ENCODE measurements around the gene CCDC188. TPM values are rescaled to one million over a fixed set of nuclear protein-coding genes. Genes with fewer than 3 reads are reported as not detected.

The CCDC188 gene
- total RNA-seq, 2 donors from 2014 or later: not detected

DNA sequence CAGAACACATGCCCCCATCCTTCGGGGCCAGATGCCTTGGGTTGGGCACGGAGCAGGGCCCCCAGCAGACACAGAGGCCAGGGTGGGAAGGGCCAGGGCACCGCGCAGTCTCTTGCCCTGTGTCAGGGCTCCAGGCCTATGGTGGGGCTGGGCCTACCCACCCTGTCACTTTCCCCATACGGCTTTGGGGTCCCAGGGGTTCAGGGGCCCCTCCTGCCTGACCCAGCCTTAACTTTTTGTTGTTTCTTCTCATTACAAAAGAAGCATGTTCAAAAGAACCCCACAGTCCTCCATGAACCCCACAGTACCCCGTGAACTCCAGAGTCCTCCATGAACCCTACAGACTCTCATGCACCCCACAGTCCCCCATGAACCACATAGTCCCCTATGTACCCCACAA, 33.0 kb upstream of the CCDC188 start:
- Mint-ChIP-seq H3K27me3 (ENCODE audit: insufficient read depth) (no peaks in the 10 kb centered on the region), H3K4me3 (no peak overlapping the region), H3K4me1 (peaks cover 5% of the 10 kb centered on the region), H3K27ac (no peak overlapping the region), H3K36me3 (ENCODE audit: low read depth) (no peaks in the 10 kb centered on the region), H3K9me3 (no peaks in the 10 kb centered on the region)
- no peaks in the 10 kb centered on the region for H3K36me3 ChIP-seq (ENCODE audit: control insufficient read depth, insufficient read depth, low read length)
- H3K4me1 ChIP-seq (ENCODE audit: control insufficient read depth, insufficient read depth, low read length): no peaks in the 10 kb centered on the region
- no peaks in the 10 kb centered on the region for H3K9me3 ChIP-seq (ENCODE audit: control insufficient read depth, low read length)
- TF ChIP-seq, protein P1, sequence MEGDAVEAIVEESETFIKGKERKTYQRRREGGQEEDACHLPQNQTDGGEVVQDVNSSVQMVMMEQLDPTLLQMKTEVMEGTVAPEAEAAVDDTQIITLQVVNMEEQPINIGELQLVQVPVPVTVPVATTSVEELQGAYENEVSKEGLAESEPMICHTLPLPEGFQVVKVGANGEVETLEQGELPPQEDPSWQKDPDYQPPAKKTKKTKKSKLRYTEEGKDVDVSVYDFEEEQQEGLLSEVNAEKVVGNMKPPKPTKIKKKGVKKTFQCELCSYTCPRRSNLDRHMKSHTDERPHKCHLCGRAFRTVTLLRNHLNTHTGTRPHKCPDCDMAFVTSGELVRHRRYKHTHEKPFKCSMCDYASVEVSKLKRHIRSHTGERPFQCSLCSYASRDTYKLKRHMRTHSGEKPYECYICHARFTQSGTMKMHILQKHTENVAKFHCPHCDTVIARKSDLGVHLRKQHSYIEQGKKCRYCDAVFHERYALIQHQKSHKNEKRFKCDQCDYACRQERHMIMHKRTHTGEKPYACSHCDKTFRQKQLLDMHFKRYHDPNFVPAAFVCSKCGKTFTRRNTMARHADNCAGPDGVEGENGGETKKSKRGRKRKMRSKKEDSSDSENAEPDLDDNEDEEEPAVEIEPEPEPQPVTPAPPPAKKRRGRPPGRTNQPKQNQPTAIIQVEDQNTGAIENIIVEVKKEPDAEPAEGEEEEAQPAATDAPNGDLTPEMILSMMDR (conservative IDR thresholded peaks at IDR 0.05): no peak
- no peak overlapping the region for H3K27ac ChIP-seq (ENCODE audit: low read depth, low read length)
- WGBS, 2 experiments (ENCODE audit: insufficient coverage in 1 of 2, insufficient read length in 1 of 2): 71 to 86% methylated on average over 3 to 6 of the region's 6 CpGs
- no peak for DNase-seq
- no peaks in the 10 kb centered on the region for H3K27me3 ChIP-seq (ENCODE audit: control insufficient read depth, insufficient read depth, low read length, poor library complexity, severe bottlenecking)
- no peak overlapping the region for H3K4me3 ChIP-seq (ENCODE audit: low read length)
- no peak overlapping the region for H3K9ac ChIP-seq (ENCODE audit: extremely low read depth, low read length, poor library complexity, severe bottlenecking)

DNA sequence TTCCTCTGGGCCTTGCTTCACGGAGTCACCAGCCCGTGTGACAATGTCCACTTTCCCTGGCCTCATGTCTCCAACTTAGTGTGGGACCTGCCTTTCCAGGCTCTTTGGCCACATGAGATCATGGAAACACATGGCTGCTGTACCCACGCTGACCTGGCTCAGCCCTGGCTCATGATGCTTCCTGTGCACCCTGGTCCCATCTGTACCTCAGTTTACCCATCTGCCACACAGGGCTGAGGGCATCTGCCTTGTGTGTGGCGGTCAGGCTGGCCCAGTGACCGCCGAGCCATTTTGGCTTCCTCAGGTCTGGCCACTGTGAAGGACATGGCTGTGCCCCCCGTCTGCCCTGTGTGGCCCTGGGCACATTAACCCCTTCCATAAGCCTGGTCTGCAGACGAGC, 32.2 kb upstream of the CCDC188 start:
- H3K36me3 Mint-ChIP-seq (ENCODE audit: low read depth): no peaks in the 10 kb centered on the region
- H3K4me3 Mint-ChIP-seq: no peak overlapping the region
- no peaks in the 10 kb centered on the region for H3K27me3 ChIP-seq (ENCODE audit: control insufficient read depth, insufficient read depth, low read length, poor library complexity, severe bottlenecking)
- 90 to 92% methylated on average over 6 to 8 of the region's 8 CpGs for WGBS, 2 experiments (ENCODE audit: insufficient coverage in 1 of 2, insufficient read length in 1 of 2)
- no peak overlapping the region for H3K27ac Mint-ChIP-seq
- peaks cover 5% of the 10 kb centered on the region for H3K4me1 Mint-ChIP-seq
- H3K4me1 ChIP-seq (ENCODE audit: control insufficient read depth, insufficient read depth, low read length): no peaks in the 10 kb centered on the region
- H3K9me3 ChIP-seq (ENCODE audit: control insufficient read depth, low read length): no peaks in the 10 kb centered on the region
- H3K9ac ChIP-seq (ENCODE audit: extremely low read depth, low read length, poor library complexity, severe bottlenecking): no peak overlapping the region
- no peaks in the 10 kb centered on the region for H3K36me3 ChIP-seq (ENCODE audit: control insufficient read depth, insufficient read depth, low read length)
- no peak overlapping the region for H3K4me3 ChIP-seq (ENCODE audit: low read length)
- no peak for DNase-seq
- TF ChIP-seq, protein P1 (conservative IDR thresholded peaks at IDR 0.05): no peak
- H3K9me3 Mint-ChIP-seq: no peaks in the 10 kb centered on the region
- H3K27ac ChIP-seq (ENCODE audit: low read depth, low read length): no peak overlapping the region
- no peaks in the 10 kb centered on the region for H3K27me3 Mint-ChIP-seq (ENCODE audit: insufficient read depth)

DNA sequence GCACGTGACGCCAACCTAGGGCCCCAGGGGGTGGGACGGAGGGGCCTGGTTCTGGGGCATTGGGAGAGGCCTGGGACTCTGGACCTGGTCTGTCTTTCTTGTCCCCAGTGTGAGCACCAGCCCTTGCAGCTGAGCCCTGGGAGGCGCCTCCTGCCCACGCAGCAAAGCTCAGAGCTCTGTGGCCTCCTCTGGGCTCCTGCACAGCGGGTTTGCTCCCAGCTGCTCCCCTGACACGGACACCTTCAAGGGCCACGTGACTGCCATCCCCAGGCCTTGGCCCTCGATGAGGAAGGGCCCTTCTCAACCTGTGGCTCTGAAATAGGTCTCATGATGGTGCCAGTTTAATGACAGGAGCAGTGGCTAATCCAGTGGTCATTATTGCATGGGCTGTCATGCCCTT, 31.5 kb upstream of the CCDC188 start:
- 81 to 86% methylated on average over 6 to 9 of the region's 9 CpGs for WGBS, 2 experiments (ENCODE audit: insufficient coverage in 1 of 2, insufficient read length in 1 of 2)
- no peak overlapping the region for H3K4me3 Mint-ChIP-seq
- no peak overlapping the region for H3K27ac Mint-ChIP-seq
- Histone ChIP-seq H3K4me1 (ENCODE audit: control insufficient read depth, insufficient read depth, low read length) (no peaks in the 10 kb centered on the region), H3K9me3 (ENCODE audit: control insufficient read depth, low read length) (no peaks in the 10 kb centered on the region), H3K9ac (ENCODE audit: extremely low read depth, low read length, poor library complexity, severe bottlenecking) (no peak overlapping the region), H3K27me3 (ENCODE audit: control insufficient read depth, insufficient read depth, low read length, poor library complexity, severe bottlenecking) (no peaks in the 10 kb centered on the region), H3K27ac (ENCODE audit: low read depth, low read length) (no peak overlapping the region), H3K36me3 (ENCODE audit: control insufficient read depth, insufficient read depth, low read length) (no peaks in the 10 kb centered on the region), H3K4me3 (ENCODE audit: low read length) (no peak overlapping the region)
- H3K9me3 Mint-ChIP-seq: no peaks in the 10 kb centered on the region
- TF ChIP-seq, protein P1 (conservative IDR thresholded peaks at IDR 0.05): no peak
- peaks cover 5% of the 10 kb centered on the region for H3K4me1 Mint-ChIP-seq
- no peak for DNase-seq
- H3K36me3 Mint-ChIP-seq (ENCODE audit: low read depth): no peaks in the 10 kb centered on the region
- H3K27me3 Mint-ChIP-seq (ENCODE audit: insufficient read depth): no peaks in the 10 kb centered on the region
